ENCODE measurements around the gene PCGF3. TPM values are rescaled to one million over a fixed set of nuclear protein-coding genes. Genes with fewer than 3 reads are reported as not detected.
"Not testable (repeated sequence)": the region's sequence is repeated elsewhere in the genome, so short reads cannot be mapped to it uniquely, and the experiment has no call there.

PCGF3 gene
- total RNA-seq, 1 experiment from 2014 or later: 18.7 TPM

DNA sequence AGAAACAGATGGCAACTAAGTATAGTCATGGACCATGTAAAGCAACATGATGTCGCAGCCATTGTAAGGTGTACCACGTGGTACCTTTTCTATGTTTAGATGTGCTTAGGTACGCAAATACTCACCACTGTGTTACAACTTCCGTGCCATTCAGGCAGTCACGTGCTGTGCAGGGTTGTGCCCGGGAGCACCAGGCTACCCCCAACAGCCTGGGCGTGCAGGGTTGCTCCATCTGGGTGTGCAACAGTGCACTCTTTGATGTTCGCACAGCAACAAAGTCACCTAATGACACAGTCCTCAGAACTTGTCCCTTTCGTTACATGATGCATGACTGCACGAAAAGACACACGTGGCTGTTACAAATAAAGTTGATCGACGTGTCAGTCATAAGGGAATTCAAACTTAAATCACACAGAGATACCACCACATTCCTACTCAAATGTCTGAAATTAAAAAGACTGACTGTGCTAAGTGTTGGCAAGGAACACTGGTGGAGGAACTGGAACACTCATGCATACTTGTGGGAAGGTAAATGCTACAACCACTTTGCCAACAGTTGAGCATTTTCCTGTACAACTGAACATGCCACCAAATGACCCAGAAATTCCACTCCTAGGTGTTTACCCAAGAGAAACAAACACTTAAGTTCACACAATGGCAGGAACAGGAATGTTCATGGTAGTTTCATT lies 95.9 kb downstream of the PCGF3 start:
- no peak overlapping the region; the same call in 1 of the 2 replicates for H3K27ac ChIP-seq (ENCODE audit: low read length)
- peak overlapping the region; percentile 40 for H3K4me2 ChIP-seq (ENCODE audit: low read depth, low read length, poor library complexity, severe bottlenecking)
- peaks cover 10% of the 10 kb centered on the region; the same call in 1 of the 2 replicates for H3K9me3 ChIP-seq (ENCODE audit: low read length)
- peaks cover 31% of the 10 kb centered on the region for H3K4me1 ChIP-seq (ENCODE audit: low read length)
- no peaks in the 10 kb centered on the region; the same call in 1 of the 2 replicates for H3K36me3 ChIP-seq (ENCODE audit: insufficient read depth, low read length)
- H3K9me2 ChIP-seq (replicated peaks; ENCODE audit: insufficient read depth, low read length): no peaks in the 10 kb centered on the region
- H2AFZ ChIP-seq (ENCODE audit: low read length): no peak overlapping the region; the same call in 1 of the 2 replicates
- H3K27me3 ChIP-seq (ENCODE audit: low read length): no peaks in the 10 kb centered on the region
- peak; percentile 76 for DNase-seq
- no peaks in the 10 kb centered on the region for H4K20me1 ChIP-seq (ENCODE audit: insufficient read depth, low read depth, low read length)
- H3K4me3 ChIP-seq (ENCODE audit: low read length): 0 out of 2 replicates have a peak overlapping the region, but pooled peaks have one; percentile 24
- no peak overlapping the region for H3K9ac ChIP-seq (ENCODE audit: low read length)
- no peaks in the 10 kb centered on the region for H3K79me2 ChIP-seq (ENCODE audit: low read length)

DNA sequence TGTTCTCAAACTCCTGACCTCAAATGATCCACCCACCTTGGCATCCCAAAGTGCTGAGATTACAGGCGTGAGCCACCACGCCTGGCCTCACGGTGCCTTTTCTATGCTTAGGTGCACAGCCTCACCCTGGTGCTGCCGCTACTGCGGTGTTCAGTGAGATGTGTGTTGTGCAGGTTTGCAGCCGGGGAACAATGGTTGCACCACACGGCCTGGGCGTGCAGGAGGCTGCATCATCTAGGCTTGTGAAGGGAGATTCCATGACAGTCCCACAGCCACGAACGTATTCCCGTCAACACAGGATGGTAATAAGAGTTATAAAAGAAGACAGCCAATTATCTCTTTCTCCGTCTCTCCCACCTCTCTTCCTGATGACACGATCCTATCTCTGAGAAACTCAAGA lies 98.3 kb downstream of the PCGF3 start:
- H4K20me1 ChIP-seq (ENCODE audit: insufficient read depth, low read depth, low read length): no peaks in the 10 kb centered on the region
- no peaks in the 10 kb centered on the region for H3K79me2 ChIP-seq (ENCODE audit: low read length)
- H3K27me3 ChIP-seq (ENCODE audit: low read length): no peaks in the 10 kb centered on the region
- DNase-seq: no peak
- H3K9me3 ChIP-seq (ENCODE audit: low read length): peaks cover 10% of the 10 kb centered on the region; the same call in 1 of the 2 replicates
- H3K9ac ChIP-seq (ENCODE audit: low read length): no peak overlapping the region
- no peak overlapping the region for H2AFZ ChIP-seq (ENCODE audit: low read length)
- no peaks in the 10 kb centered on the region for H3K9me2 ChIP-seq (replicated peaks; ENCODE audit: insufficient read depth, low read length)
- no peak overlapping the region for H3K4me3 ChIP-seq (ENCODE audit: low read length)
- H3K4me2 ChIP-seq (ENCODE audit: low read depth, low read length, poor library complexity, severe bottlenecking): no peak overlapping the region
- H3K4me1 ChIP-seq (ENCODE audit: low read length): peaks cover 14% of the 10 kb centered on the region
- no peaks in the 10 kb centered on the region; the same call in 1 of the 2 replicates for H3K36me3 ChIP-seq (ENCODE audit: insufficient read depth, low read length)
- H3K27ac ChIP-seq (ENCODE audit: low read length): no peak overlapping the region

DNA sequence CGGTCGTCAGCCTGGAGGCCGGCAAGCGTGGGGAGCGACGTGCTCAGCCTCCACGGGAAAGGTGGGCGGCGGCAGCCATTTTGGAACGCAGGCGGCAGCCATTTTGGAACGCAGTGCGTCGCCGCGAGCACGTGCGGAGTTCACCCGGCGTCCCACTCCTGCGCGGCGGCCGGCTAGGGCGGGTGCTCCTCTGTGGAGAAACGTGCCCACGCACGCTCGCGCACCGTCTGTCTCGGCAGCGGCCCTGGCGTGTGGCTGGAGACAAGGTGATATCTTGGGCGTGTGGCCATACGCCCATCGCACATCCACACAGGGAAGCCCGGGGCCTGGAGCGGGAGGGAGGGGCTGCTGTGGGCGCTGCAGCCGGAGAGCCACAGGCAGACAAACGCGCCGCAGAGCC lies 99.2 kb downstream of the PCGF3 start:
- Histone ChIP-seq H3K36me3 (ENCODE audit: insufficient read depth, low read length) (no peaks in the 10 kb centered on the region; the same call in 1 of the 2 replicates), H3K4me2 (ENCODE audit: low read depth, low read length, poor library complexity, severe bottlenecking) (no peak overlapping the region), H3K27ac (ENCODE audit: low read length) (no peak overlapping the region), H3K9ac (ENCODE audit: low read length) (no peak overlapping the region), H3K79me2 (ENCODE audit: low read length) (no peaks in the 10 kb centered on the region), H3K27me3 (ENCODE audit: low read length) (no peaks in the 10 kb centered on the region), H3K9me2 (replicated peaks; ENCODE audit: insufficient read depth, low read length) (no peaks in the 10 kb centered on the region), H2AFZ (ENCODE audit: low read length) (no peak overlapping the region), H4K20me1 (ENCODE audit: insufficient read depth, low read depth, low read length) (no peaks in the 10 kb centered on the region), H3K4me1 (ENCODE audit: low read length) (peaks cover 10% of the 10 kb centered on the region), H3K9me3 (ENCODE audit: low read length) (peaks cover 10% of the 10 kb centered on the region; the same call in 1 of the 2 replicates), H3K4me3 (ENCODE audit: low read length) (no peak overlapping the region)
- no peak for DNase-seq

DNA sequence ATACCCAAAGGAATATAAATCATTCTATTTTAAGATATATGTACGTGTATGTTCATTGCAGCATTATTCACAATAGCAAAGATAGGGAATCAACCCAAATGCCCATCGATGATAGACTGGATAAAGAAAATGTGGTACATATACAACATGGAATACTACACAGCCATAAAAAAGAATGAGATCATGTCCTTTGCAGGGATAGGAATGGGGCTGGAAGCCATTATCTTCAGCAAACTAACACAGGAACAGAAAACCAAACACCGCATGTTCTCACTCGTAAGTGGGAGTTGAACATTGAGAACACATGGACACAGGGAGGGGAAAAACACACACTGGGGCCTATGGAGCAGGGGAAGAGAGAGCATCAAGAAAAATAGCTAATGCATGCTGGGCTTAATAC lies 101.3 kb downstream of the PCGF3 start:
- H3K9me2 ChIP-seq (replicated peaks; ENCODE audit: insufficient read depth, low read length); H3K4me1 ChIP-seq (ENCODE audit: low read length); H2AFZ ChIP-seq (ENCODE audit: low read length); DNase-seq; H3K27me3 ChIP-seq (ENCODE audit: low read length); H3K79me2 ChIP-seq (ENCODE audit: low read length); H4K20me1 ChIP-seq (ENCODE audit: insufficient read depth, low read depth, low read length); H3K9ac ChIP-seq (ENCODE audit: low read length); H3K27ac ChIP-seq (ENCODE audit: low read length); H3K4me2 ChIP-seq (ENCODE audit: low read depth, low read length, poor library complexity, severe bottlenecking); H3K9me3 ChIP-seq (ENCODE audit: low read length); H3K36me3 ChIP-seq (ENCODE audit: insufficient read depth, low read length); H3K4me3 ChIP-seq (ENCODE audit: low read length): not testable (repeated sequence)

DNA sequence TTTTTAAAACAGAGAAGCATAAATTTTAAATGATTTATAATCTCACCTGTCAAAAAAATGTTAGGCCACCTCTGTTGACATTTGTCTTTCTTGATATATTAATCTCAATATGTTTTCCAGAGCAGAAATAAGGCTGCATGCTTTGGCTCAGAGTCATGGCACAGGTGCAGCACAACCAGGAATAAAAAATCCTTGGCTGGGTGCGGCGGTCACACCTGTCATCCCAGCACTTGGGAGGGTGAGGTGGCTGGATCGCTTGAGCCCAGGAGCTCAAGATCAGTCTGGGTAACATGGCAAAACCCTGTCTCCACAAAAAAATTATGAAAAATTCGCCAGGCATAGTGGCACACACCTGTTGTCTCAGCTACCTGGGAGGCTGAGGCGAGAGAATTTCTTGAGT lies 102.2 kb downstream of the PCGF3 start:
- H3K4me3 ChIP-seq (ENCODE audit: low read length): no peak overlapping the region
- H3K9ac ChIP-seq (ENCODE audit: low read length): no peak overlapping the region
- H3K36me3 ChIP-seq (ENCODE audit: insufficient read depth, low read length): no peaks in the 10 kb centered on the region
- no peak overlapping the region for H3K27ac ChIP-seq (ENCODE audit: low read length)
- no peaks in the 10 kb centered on the region for H3K9me2 ChIP-seq (replicated peaks; ENCODE audit: insufficient read depth, low read length)
- H4K20me1 ChIP-seq (ENCODE audit: insufficient read depth, low read depth, low read length): no peaks in the 10 kb centered on the region
- H3K27me3 ChIP-seq (ENCODE audit: low read length): no peaks in the 10 kb centered on the region
- no peak overlapping the region for H2AFZ ChIP-seq (ENCODE audit: low read length)
- no peaks in the 10 kb centered on the region for H3K4me1 ChIP-seq (ENCODE audit: low read length)
- H3K9me3 ChIP-seq (ENCODE audit: low read length): no peaks in the 10 kb centered on the region
- no peak for DNase-seq
- H3K79me2 ChIP-seq (ENCODE audit: low read length): no peaks in the 10 kb centered on the region
- H3K4me2 ChIP-seq (ENCODE audit: low read depth, low read length, poor library complexity, severe bottlenecking): no peak overlapping the region

DNA sequence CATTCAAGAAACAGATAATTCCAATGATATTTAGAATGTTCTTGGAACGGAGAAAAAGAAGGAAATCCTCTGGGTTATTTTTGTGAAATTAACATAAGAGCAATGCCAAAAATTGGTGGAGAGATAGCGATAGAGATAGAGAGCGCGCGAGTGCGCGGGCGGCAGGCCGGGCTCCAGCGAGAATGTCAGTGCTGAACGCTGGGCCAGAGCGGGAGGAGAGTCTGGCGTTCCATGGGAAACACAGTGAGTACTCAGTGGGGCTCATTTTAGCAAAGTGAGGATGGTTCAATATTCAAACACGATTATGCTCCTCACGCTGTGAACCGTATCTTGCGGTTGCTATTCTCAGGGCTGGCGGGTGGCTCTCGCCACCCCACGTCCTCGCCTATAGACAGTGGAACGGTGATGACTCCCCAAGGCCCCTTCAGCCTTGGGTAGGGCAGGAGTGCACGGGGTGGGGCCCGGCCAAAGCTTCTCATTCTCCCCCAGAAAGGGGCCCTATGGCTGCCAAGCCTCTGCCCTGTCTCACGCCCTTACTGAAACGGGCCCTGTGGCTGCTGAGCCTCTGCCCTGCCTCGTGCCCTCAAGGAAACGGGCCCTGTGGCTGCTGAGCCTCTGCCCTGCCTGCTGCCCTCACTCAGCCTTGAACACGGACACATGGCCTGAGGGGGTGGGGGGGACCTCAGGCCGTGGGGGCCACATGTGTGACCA lies 103.4 kb downstream of the PCGF3 start:
- Histone ChIP-seq H4K20me1 (ENCODE audit: insufficient read depth, low read depth, low read length) (no peaks in the 10 kb centered on the region), H3K9ac (ENCODE audit: low read length) (no peak overlapping the region), H3K4me2 (ENCODE audit: low read depth, low read length, poor library complexity, severe bottlenecking) (no peak overlapping the region), H3K27me3 (ENCODE audit: low read length) (no peaks in the 10 kb centered on the region), H3K9me2 (replicated peaks; ENCODE audit: insufficient read depth, low read length) (no peaks in the 10 kb centered on the region), H3K4me1 (ENCODE audit: low read length) (no peaks in the 10 kb centered on the region), H3K9me3 (ENCODE audit: low read length) (no peaks in the 10 kb centered on the region), H2AFZ (ENCODE audit: low read length) (no peak overlapping the region), H3K36me3 (ENCODE audit: insufficient read depth, low read length) (no peaks in the 10 kb centered on the region), H3K27ac (ENCODE audit: low read length) (no peak overlapping the region), H3K4me3 (ENCODE audit: low read length) (no peak overlapping the region), H3K79me2 (ENCODE audit: low read length) (no peaks in the 10 kb centered on the region)
- no peak for DNase-seq

DNA sequence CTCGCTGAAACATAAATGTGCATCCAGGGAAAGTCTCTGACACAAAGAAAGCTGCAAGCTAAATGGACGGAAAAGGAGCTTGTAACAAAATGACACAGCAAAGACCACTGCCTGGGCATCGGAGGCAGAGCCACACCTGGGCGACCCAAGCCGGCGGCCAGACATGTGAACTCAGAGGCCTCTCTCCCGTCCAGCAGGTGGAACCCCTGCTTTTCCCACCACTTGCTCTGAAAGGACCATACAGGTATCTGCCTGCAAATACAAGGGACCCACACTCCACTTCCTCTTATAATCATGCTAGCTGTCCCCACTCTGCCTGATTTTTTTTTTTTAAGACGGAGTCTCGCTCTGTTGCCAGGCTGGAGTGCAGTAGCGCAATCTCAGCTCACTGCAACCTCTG lies 108.3 kb downstream of the PCGF3 start:
- Histone ChIP-seq H3K9ac (ENCODE audit: low read length) (no peak overlapping the region), H3K4me2 (ENCODE audit: low read depth, low read length, poor library complexity, severe bottlenecking) (no peak overlapping the region)

DNA sequence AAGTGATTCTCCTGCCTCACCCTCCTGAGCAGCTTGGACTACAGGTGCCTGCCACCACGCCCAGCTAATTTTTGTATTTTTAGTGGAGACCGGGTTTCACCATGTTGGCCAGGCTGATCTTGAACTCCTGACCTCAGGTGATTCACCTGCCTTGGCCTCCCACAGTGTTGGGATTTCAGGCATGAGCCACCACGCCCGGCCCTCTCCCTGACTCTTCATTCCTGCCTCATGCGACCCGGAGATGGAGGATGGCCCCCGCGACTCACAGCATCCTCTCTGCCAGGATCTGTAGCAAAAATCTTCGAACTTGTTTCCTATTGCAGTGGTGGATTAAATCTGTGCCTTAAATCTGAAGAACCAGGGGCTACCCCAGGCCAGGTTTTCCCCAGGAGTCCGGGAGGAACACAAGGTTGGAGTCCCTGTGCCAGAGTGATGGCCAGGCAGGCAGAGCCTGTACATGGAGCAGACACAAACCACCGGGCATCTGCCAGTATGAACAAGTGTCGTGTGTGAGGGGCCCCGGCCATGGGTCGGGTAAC lies 108.7 kb downstream of the PCGF3 start:
- H3K36me3 ChIP-seq (ENCODE audit: insufficient read depth, low read length): no peaks in the 10 kb centered on the region
- no peaks in the 10 kb centered on the region for H3K27me3 ChIP-seq (ENCODE audit: low read length)
- H3K4me2 ChIP-seq (ENCODE audit: low read depth, low read length, poor library complexity, severe bottlenecking): no peak overlapping the region
- no peak overlapping the region for H3K27ac ChIP-seq (ENCODE audit: low read length)
- H3K9me3 ChIP-seq (ENCODE audit: low read length): no peaks in the 10 kb centered on the region
- no peak overlapping the region for H3K4me3 ChIP-seq (ENCODE audit: low read length)
- no peak for DNase-seq
- peaks cover 6% of the 10 kb centered on the region for H3K4me1 ChIP-seq (ENCODE audit: low read length)
- H4K20me1 ChIP-seq (ENCODE audit: insufficient read depth, low read depth, low read length): no peaks in the 10 kb centered on the region
- no peaks in the 10 kb centered on the region for H3K9me2 ChIP-seq (replicated peaks; ENCODE audit: insufficient read depth, low read length)
- H2AFZ ChIP-seq (ENCODE audit: low read length): no peak overlapping the region
- H3K9ac ChIP-seq (ENCODE audit: low read length): no peak overlapping the region
- H3K79me2 ChIP-seq (ENCODE audit: low read length): no peaks in the 10 kb centered on the region

More for the DNA sequence above, 108.3 kb downstream of the PCGF3 start:
- peaks cover 6% of the 10 kb centered on the region for H3K4me1 ChIP-seq (ENCODE audit: low read length)
- no peaks in the 10 kb centered on the region for H3K36me3 ChIP-seq (ENCODE audit: insufficient read depth, low read length)
- H3K9me2 ChIP-seq (replicated peaks; ENCODE audit: insufficient read depth, low read length): no peaks in the 10 kb centered on the region
- no peak overlapping the region for H3K4me3 ChIP-seq (ENCODE audit: low read length)
- DNase-seq: no peak
- H3K27ac ChIP-seq (ENCODE audit: low read length): no peak overlapping the region
- no peaks in the 10 kb centered on the region for H4K20me1 ChIP-seq (ENCODE audit: insufficient read depth, low read depth, low read length)
- H3K27me3 ChIP-seq (ENCODE audit: low read length): no peaks in the 10 kb centered on the region
- no peaks in the 10 kb centered on the region for H3K79me2 ChIP-seq (ENCODE audit: low read length)
- no peaks in the 10 kb centered on the region for H3K9me3 ChIP-seq (ENCODE audit: low read length)
- no peak overlapping the region for H2AFZ ChIP-seq (ENCODE audit: low read length)

Data from Karpas-422 (cell line).